Peyer's patch (tissue), 4 donors: Measurements from ENCODE around the gene BRINP2.

ENCODE experiments used
- CTCF ChIP-seq, 6 experiments: fragments of 450-650 bp in 4 of 6; fragments of 200-600 bp in 2 of 6; sonication (generic) in 1 of 6; IDR thresholded peaks; one replicate each; pipeline ENCODE4 v1.5.1; 2017 to 2019; ENCODE audit warnings: antibody characterized with exemption in 6 of 6, mild to moderate bottlenecking in 3 of 6, moderate library complexity in 1 of 6
- POLR2A ChIP-seq, 2 donors: fragments of 450-650 bp; IDR thresholded peaks; one replicate each; pipeline ENCODE4 v1.5.1; 2017; ENCODE audit warnings: antibody characterized with exemption in 2 of 2, mild to moderate bottlenecking in 2 of 2, moderate library complexity in 2 of 2

GRCh38 chr1:177165069-177165439, 5.7 kb upstream of the BRINP2 start:
- TF ChIP-seq CTCF (IDR thresholded peaks at IDR 0.05) (no peak), POLR2A (IDR thresholded peaks at IDR 0.05) (no peak)
